Measurements from ENCODE around the gene TENM4.

Gene TENM4

GRCh38 chr11:78651923-78652842, 788.6 kb downstream of the TENM4 start:
- in situ Hi-C loops (cut with HindIII; ENCODE audit: low pct_ligation_motif_present, low sequenced_read_pairs): no loop called here
- DNase-seq: no peak
- Histone ChIP-seq H3K27ac (no peak overlapping the region), H3K4me3 (ENCODE audit: low read depth, low read length) (no peak overlapping the region), H3K27me3 (replicated peaks) (no peaks in the 10 kb centered on the region), H3K36me3 (replicated peaks) (no peaks in the 10 kb centered on the region)
- TF ChIP-seq, protein P1, sequence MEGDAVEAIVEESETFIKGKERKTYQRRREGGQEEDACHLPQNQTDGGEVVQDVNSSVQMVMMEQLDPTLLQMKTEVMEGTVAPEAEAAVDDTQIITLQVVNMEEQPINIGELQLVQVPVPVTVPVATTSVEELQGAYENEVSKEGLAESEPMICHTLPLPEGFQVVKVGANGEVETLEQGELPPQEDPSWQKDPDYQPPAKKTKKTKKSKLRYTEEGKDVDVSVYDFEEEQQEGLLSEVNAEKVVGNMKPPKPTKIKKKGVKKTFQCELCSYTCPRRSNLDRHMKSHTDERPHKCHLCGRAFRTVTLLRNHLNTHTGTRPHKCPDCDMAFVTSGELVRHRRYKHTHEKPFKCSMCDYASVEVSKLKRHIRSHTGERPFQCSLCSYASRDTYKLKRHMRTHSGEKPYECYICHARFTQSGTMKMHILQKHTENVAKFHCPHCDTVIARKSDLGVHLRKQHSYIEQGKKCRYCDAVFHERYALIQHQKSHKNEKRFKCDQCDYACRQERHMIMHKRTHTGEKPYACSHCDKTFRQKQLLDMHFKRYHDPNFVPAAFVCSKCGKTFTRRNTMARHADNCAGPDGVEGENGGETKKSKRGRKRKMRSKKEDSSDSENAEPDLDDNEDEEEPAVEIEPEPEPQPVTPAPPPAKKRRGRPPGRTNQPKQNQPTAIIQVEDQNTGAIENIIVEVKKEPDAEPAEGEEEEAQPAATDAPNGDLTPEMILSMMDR (IDR thresholded peaks at IDR 0.05; ENCODE audit: low read depth, low read length, missing control alignments): no peak

DNA sequence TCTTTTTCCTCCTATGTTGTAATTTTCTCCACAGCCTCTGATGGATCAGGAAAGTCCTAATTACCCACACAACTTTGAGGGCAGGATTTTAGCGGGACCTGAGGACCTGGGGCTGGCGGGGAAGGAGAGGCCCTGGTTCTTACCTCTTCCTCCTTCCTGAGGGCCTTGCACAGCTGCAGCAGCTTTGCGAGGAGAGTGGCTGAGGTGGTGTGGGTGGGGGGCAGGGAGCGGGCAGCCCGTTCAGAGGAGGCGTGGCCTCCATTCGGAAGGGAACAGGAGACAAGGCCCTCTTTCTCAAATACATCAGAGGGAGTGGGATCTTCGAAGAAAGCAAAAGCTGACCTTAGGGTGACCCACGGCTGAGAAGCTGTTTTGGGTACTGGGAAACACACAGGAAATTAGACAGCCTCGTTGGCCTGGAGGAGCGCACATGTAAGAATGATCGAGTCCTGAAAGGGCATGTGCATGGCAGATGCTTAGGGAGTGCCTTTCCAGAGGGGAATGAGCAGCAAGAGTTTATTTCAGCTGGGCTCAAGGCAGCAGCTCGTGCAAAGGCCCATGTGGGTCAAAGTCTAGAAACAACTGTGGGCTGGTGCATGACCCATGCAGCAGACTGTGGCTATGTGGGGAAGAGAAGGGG, 789.6 kb downstream of the TENM4 start:
- in situ Hi-C loops (cut with HindIII; ENCODE audit: low pct_ligation_motif_present, low sequenced_read_pairs): no loop called here

GRCh38 chr11:78649361-78650215, 791.2 kb downstream of the TENM4 start:
- in situ Hi-C loops (cut with HindIII; ENCODE audit: low pct_ligation_motif_present, low sequenced_read_pairs): no loop called here
- no peak overlapping the region for H3K27ac ChIP-seq
- H3K36me3 ChIP-seq (replicated peaks): no peaks in the 10 kb centered on the region
- no peak overlapping the region for H3K4me3 ChIP-seq (ENCODE audit: low read depth, low read length)
- DNase-seq: no peak
- TF ChIP-seq, protein P1 (IDR thresholded peaks at IDR 0.05; ENCODE audit: low read depth, low read length, missing control alignments): no peak
- no peaks in the 10 kb centered on the region for H3K27me3 ChIP-seq (replicated peaks)

More for the DNA sequence above, 789.6 kb downstream of the TENM4 start:
- Histone ChIP-seq H3K27ac (no peak overlapping the region), H3K36me3 (replicated peaks) (no peaks in the 10 kb centered on the region), H3K4me3 (ENCODE audit: low read depth, low read length) (no peak overlapping the region), H3K27me3 (replicated peaks) (no peaks in the 10 kb centered on the region)
- TF ChIP-seq, protein P1 (IDR thresholded peaks at IDR 0.05; ENCODE audit: low read depth, low read length, missing control alignments): no peak
- no peak for DNase-seq

DNA sequence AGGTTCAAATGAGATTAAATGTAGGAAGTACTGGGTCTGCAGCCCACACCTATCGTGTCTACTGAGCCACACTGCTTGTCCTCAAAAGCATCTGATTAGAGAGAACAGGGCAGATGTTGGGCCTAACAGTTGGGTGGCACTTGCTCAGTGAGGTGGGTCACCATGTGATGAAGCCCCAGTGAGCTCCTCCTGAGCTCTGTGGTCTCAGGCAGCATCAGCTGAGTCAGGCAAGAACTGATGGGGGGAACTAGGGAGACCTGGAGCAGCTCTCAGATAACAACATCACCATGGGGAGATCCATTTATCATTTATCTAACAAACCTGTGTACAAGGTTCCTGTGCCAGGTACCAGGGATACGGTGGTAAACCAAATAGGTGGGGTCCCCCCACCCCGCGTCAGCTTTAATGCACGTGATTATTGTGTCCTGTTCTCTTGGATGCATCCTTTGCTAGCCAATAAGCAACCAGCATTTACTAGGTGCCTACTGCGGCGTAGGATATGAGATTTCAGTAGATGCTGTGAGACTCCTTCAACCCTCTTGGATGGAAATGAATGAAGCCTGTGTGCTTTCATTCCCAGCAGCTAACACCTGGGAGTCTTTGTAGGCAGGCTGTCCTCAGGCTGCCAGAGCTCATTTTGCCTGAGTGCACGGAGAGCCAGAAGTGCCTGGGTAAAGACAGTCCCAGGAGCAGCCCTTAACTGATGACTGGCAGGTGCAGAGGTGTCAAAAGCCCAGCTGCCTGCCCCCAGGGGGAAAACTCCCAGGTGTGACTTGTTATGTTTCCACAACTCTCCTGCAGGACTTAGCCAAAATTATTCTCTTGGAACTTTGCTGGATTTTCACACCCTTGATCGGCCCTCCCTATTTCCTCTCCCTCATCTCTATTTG, 792.6 kb downstream of the TENM4 start:
- no peaks in the 10 kb centered on the region for H3K36me3 ChIP-seq (replicated peaks)
- in situ Hi-C loops (cut with HindIII; ENCODE audit: low pct_ligation_motif_present, low sequenced_read_pairs): no loop called here
- H3K27ac ChIP-seq: no peak overlapping the region
- TF ChIP-seq, protein P1 (IDR thresholded peaks at IDR 0.05; ENCODE audit: low read depth, low read length, missing control alignments): no peak
- no peaks in the 10 kb centered on the region for H3K27me3 ChIP-seq (replicated peaks)
- H3K4me3 ChIP-seq (ENCODE audit: low read depth, low read length): no peak overlapping the region
- no peak for DNase-seq

All from brain microvascular endothelial cell (primary cell).